ENCODE results near the gene ACD. TPM values are rescaled to one million over a fixed set of nuclear protein-coding genes. Genes with fewer than 3 reads are reported as not detected.

ACD gene
- total and polyA plus RNA-seq, 9 of the 15 experiments (the other 6 are each of a cell fraction or from before 2014, with no cell fraction given): 4.2 to 47.4 (median 19.2) TPM

GRCh38 chr16:67703626-67704025 is 43.6 kb upstream of the ACD start (continued):
- no peak for TF ChIP-seq ZBTB40 (IDR thresholded peaks at IDR 0.05)
- TF ChIP-seq ZBTB40 (CRISPR knock-in tag; IDR thresholded peaks at IDR 0.05): no peak

Measured in K562 (cell line).